HEK293T (cell line): ENCODE data around the gene GYPC.

Source experiments
- BHLHE40 ChIP-seq: fragments of 450-650 bp; IDR thresholded peaks from 2 replicates; pipeline ENCODE4 v1.6.1; 2016; ENCODE audit warnings: mild to moderate bottlenecking, moderate library complexity, borderline replicate concordance
- FOXM1 ChIP-seq: fragments of 450-650 bp; IDR thresholded peaks from 2 replicates; pipeline ENCODE4 v1.6.1; 2017; ENCODE audit warnings: mild to moderate bottlenecking, borderline replicate concordance
- NFRKB ChIP-seq: fragments of 450-650 bp; IDR thresholded peaks from 2 replicates; pipeline ENCODE4 v1.6.1; 2016; ENCODE audit warnings: mild to moderate bottlenecking, moderate library complexity
- TARDBP ChIP-seq: fragments of 450-650 bp; IDR thresholded peaks from 2 replicates; pipeline ENCODE4 v1.6.1; 2016

- TF ChIP-seq NFRKB (no peak), FOXM1 (no peak), BHLHE40 (no peak), TARDBP (no peak)
Measured at GRCh38 chr2:126635736-126636135, 20.2 kb upstream of the GYPC start.
